K562 (cell line): ENCODE measurements around the gene FOSL1. TPM values are rescaled to one million over a fixed set of nuclear protein-coding genes. Genes with fewer than 3 reads are reported as not detected.

Experiments
- HDAC2 ChIP-seq: fragments of 450-650 bp; IDR thresholded peaks from 2 replicates; pipeline ENCODE4 v1.6.1; 2016; ENCODE audit warnings: mild to moderate bottlenecking
- HDAC6 ChIP-seq: IDR thresholded peaks from 2 replicates; pipeline ENCODE4 v1.6.1; 2012; ENCODE audit warnings: low read depth, mild to moderate bottlenecking, control low read depth, inconsistent platforms, low read length, moderate library complexity
- HNRNPL ChIP-seq: fragments of 200-400 bp; formaldehyde crosslinking; IDR thresholded peaks from 2 replicates; pipeline ENCODE4 v1.6.1; 2017; ENCODE audit warnings: low read depth, mild to moderate bottlenecking, low read length
- NR1H2 ChIP-seq: sonication (generic); formaldehyde crosslinking; IDR thresholded peaks from 2 replicates; pipeline ENCODE4 v1.4.0; 2020; ENCODE audit warnings: mild to moderate bottlenecking, missing genetic modification reagents
- SAFB ChIP-seq: fragments of 200-400 bp; formaldehyde crosslinking; IDR thresholded peaks from 2 replicates; pipeline ENCODE4 v1.6.1; 2017; ENCODE audit warnings: low read depth, low read length, borderline replicate concordance
- SAP30 ChIP-seq: fragments of 200-600 bp; sonication (generic); IDR thresholded peaks from 2 replicates; pipeline ENCODE4 v1.6.1; 2012; ENCODE audit warnings: borderline replicate concordance, low read depth, mild to moderate bottlenecking, moderate library complexity, low read length, control low read depth, inconsistent platforms; ENCODE audit not compliant: insufficient read depth, poor library complexity, severe bottlenecking
- SOX6 ChIP-seq: fragments of 450-650 bp; IDR thresholded peaks from 2 replicates; pipeline ENCODE4 v1.6.1; 2014; ENCODE audit warnings: mild to moderate bottlenecking
- YBX1 ChIP-seq: fragments of 450-650 bp; IDR thresholded peaks from 2 replicates; pipeline ENCODE4 v1.7.1; 2016; ENCODE audit warnings: mild to moderate bottlenecking
- ZNF146 ChIP-seq: IDR thresholded peaks from one replicate; pipeline ENCODE4 v1.6.1; 2018; ENCODE audit warnings: missing compliant biosample characterization; ENCODE audit not compliant: unreplicated experiment
- ZNF384 ChIP-seq: IDR thresholded peaks from 2 replicates; pipeline ENCODE4 v1.6.1; 2012; ENCODE audit warnings: low read depth, low read length, improper control_type of control experiment
- ZNF740 ChIP-seq, 3 experiments: fragments of 200-800 bp in 1 of 3; sonication (Bioruptor generic) in 1 of 3; sonication (generic) in 1 of 3; formaldehyde crosslinking in 1 of 3; IDR thresholded peaks; 2 replicates each; pipeline versions ENCODE4 v1.6.1 to v1.8.0; 2016 to 2022; ENCODE audit warnings: mild to moderate bottlenecking in 2 of 3, missing compliant biosample characterization in 2 of 3, missing genetic modification characterization in 2 of 3, missing genetic modification reagents in 1 of 3
- ZNF778 ChIP-seq: fragments of 450-650 bp; formaldehyde crosslinking; IDR thresholded peaks from 2 replicates; pipeline ENCODE4 v1.4.0; 2020; ENCODE audit warnings: mild to moderate bottlenecking, moderate library complexity
- ZNF780A ChIP-seq: fragments of 250-450 bp; sonication (Bioruptor Pico); IDR thresholded peaks from 2 replicates; pipeline ENCODE4 v1.5.0; 2021; ENCODE audit warnings: mild to moderate bottlenecking
- polyA plus RNA-seq, 8 experiments: library from polyadenylated mRNA; depleted of rRNA in 4 of 8; stranded (reverse) in 5 of 8; unstranded in 3 of 8; fragments of >200 nt; fragmentation: Nextera tagmentation in 2 of 8; fragmentation: Illumina TruSeq in 1 of 8; extraction: Ambion mirVana in 2 of 8; extraction: Trizol in 1 of 8; gene quantifications; 2 replicates each; pipeline versions ENCODE4 v1.2.1 to v1.2.3, GENCODE V29; 2011 to 2014; ENCODE audit warnings: inconsistent platforms in 1 of 8, missing spikeins in 1 of 8
- total RNA-seq, 7 experiments: library from RNA; depleted of rRNA in 6 of 7; stranded (reverse); fragments of >200 nt in 6 of 7; fragmentation: Illumina TruSeq in 2 of 7; extraction: Trizol in 2 of 7; gene quantifications; 2 replicates each; pipeline versions ENCODE4 v1.2.1 to v1.2.3, GENCODE V29; 2011 to 2021; ENCODE audit warnings: low replicate concordance in 1 of 7

FOSL1 gene
- total and polyA plus RNA-seq, 9 of the 15 experiments (the other 6 are each of a cell fraction or from before 2014, with no cell fraction given) = 3.5 to 39.6 (median 10.0) TPM

- TF ChIP-seq ZNF740 (CRISPR knock-in tag; IDR thresholded peaks at IDR 0.05) (no peak), ZNF740 (tag; IDR thresholded peaks at IDR 0.05) (no peak), SAFB (no peak), HDAC6 (no peak), ZNF384 (no peak), ZNF146 (no peak), SOX6 (no peak), NR1H2 (CRISPR knock-in tag) (no peak), ZNF778 (CRISPR knock-in tag) (no peak), YBX1 (no peak), HNRNPL (no peak), HDAC2 (no peak), ZNF780A (CRISPR knock-in tag) (no peak), SAP30 (no peak)
Measured at GRCh38 chr11:65867284-65868071, 32.7 kb downstream of the FOSL1 start (continued).
